HL-60 (cell line): ENCODE measurements around the gene STX7.

Experiments used
- GABPA ChIP-seq: IDR thresholded peaks from 2 replicates; pipeline ENCODE4 v1.6.1; 2012; ENCODE audit warnings: low read depth
- POLR2AphosphoS5 ChIP-seq: IDR thresholded peaks from 2 replicates; pipeline ENCODE4 v1.6.1; 2012; ENCODE audit warnings: low read depth
- TF ChIP-seq, protein P1 (sequence below): IDR thresholded peaks from one replicate; pipeline ENCODE4 v1.5.1; 2011; ENCODE audit warnings: low read length, control low read depth, inconsistent platforms; ENCODE audit not compliant: insufficient read depth
- TF ChIP-seq, protein P2 (sequence below): IDR thresholded peaks from 2 replicates; pipeline ENCODE4 v1.6.1; 2012; ENCODE audit warnings: low read depth; ENCODE audit not compliant: insufficient replicate concordance

DNA sequence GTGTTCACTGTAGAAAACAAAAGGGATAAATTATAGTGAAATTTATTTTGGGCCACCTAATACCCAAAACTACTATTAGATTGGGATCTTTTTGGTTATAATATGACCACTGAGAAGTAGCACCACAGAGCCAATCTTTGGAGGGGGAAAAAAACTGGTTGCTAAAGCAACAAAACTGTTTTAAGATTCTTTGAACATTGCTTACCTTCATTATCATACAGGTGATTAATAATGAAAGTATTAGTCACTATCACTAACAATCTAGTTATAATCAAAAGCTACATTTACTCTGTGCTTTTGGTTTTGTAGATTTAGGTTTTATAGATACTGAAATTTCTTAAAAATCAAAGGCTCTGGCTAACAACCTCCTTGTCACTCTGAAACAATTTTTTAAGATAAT, 31.7 kb downstream of the STX7 start:
- TF ChIP-seq, protein P1, sequence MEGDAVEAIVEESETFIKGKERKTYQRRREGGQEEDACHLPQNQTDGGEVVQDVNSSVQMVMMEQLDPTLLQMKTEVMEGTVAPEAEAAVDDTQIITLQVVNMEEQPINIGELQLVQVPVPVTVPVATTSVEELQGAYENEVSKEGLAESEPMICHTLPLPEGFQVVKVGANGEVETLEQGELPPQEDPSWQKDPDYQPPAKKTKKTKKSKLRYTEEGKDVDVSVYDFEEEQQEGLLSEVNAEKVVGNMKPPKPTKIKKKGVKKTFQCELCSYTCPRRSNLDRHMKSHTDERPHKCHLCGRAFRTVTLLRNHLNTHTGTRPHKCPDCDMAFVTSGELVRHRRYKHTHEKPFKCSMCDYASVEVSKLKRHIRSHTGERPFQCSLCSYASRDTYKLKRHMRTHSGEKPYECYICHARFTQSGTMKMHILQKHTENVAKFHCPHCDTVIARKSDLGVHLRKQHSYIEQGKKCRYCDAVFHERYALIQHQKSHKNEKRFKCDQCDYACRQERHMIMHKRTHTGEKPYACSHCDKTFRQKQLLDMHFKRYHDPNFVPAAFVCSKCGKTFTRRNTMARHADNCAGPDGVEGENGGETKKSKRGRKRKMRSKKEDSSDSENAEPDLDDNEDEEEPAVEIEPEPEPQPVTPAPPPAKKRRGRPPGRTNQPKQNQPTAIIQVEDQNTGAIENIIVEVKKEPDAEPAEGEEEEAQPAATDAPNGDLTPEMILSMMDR, result no peak
- TF ChIP-seq POLR2AphosphoS5, result no peak
- TF ChIP-seq, protein P2, sequence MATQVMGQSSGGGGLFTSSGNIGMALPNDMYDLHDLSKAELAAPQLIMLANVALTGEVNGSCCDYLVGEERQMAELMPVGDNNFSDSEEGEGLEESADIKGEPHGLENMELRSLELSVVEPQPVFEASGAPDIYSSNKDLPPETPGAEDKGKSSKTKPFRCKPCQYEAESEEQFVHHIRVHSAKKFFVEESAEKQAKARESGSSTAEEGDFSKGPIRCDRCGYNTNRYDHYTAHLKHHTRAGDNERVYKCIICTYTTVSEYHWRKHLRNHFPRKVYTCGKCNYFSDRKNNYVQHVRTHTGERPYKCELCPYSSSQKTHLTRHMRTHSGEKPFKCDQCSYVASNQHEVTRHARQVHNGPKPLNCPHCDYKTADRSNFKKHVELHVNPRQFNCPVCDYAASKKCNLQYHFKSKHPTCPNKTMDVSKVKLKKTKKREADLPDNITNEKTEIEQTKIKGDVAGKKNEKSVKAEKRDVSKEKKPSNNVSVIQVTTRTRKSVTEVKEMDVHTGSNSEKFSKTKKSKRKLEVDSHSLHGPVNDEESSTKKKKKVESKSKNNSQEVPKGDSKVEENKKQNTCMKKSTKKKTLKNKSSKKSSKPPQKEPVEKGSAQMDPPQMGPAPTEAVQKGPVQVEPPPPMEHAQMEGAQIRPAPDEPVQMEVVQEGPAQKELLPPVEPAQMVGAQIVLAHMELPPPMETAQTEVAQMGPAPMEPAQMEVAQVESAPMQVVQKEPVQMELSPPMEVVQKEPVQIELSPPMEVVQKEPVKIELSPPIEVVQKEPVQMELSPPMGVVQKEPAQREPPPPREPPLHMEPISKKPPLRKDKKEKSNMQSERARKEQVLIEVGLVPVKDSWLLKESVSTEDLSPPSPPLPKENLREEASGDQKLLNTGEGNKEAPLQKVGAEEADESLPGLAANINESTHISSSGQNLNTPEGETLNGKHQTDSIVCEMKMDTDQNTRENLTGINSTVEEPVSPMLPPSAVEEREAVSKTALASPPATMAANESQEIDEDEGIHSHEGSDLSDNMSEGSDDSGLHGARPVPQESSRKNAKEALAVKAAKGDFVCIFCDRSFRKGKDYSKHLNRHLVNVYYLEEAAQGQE, result no peak
- no peak for TF ChIP-seq GABPA
